SK-N-SH (cell line): ENCODE results near the gene SLC2A11. TPM values are rescaled to one million over a fixed set of nuclear protein-coding genes. Genes with fewer than 3 reads are reported as not detected.

ENCODE experiments used
- CTCF ChIA-PET: fragments of 300-600, 350-600 bp; formaldehyde crosslinking; extraction: SDS; loops from one replicate; lab custom pipeline; 2021; lab: Yijun Ruan, JAX
- POLR2A ChIA-PET: fragments of 350-600 bp; sonication (Branson Sonifier 250); formaldehyde crosslinking; extraction: SDS; loops from one replicate; lab custom pipeline; 2020; ENCODE audit warnings: antibody characterized with exemption, inconsistent platforms; lab: Yijun Ruan, JAX
- DNase-seq: peaks from one replicate; pipeline ENCODE4 v3.0.0; 2012
- H2AFZ ChIP-seq: fragments of 200-600 bp; sonication (generic); 2 replicates; pipeline ENCODE4 v1.8.1; 2016; ENCODE audit warnings: antibody characterized with exemption, mild to moderate bottlenecking, low read depth
- H3F3A ChIP-seq: fragments of 200-600 bp; sonication (generic); replicated peaks from 2 replicates; pipeline ENCODE3; 2016; ENCODE audit warnings: antibody characterized with exemption, mild to moderate bottlenecking; ENCODE audit not compliant: insufficient read depth
- H3K27ac ChIP-seq, 2 experiments: fragments of 200-500 bp in 1 of 2; fragments of 200-600 bp in 1 of 2; sonication (Bioruptor generic) in 1 of 2; sonication (generic), shearing (Covaris generic) in 1 of 2; 2 replicates each; pipeline versions ENCODE4 v1.5.1 to v1.6.1; 2014 to 2016; ENCODE audit warnings: low read depth in 2 of 2, inconsistent platforms in 1 of 2, low read length in 1 of 2, mild to moderate bottlenecking in 1 of 2, mixed read lengths in 1 of 2
- H3K27me3 ChIP-seq: fragments of 200-600 bp; sonication (generic), shearing (Covaris generic); 2 replicates; pipeline ENCODE4 v1.6.1; 2016; ENCODE audit warnings: mixed run types; ENCODE audit not compliant: insufficient read depth
- H3K36me3 ChIP-seq, 2 experiments: fragments of 200-500 bp in 1 of 2; fragments of 200-600 bp in 1 of 2; sonication (Bioruptor generic) in 1 of 2; sonication (generic) in 1 of 2; replicated peaks in 1 of 2; 2 replicates each; pipeline versions ENCODE3 to v1.5.1; 2014 to 2016; ENCODE audit warnings: low read length in 1 of 2, mild to moderate bottlenecking in 1 of 2; ENCODE audit not compliant: insufficient read depth in 2 of 2, control insufficient read depth in 1 of 2
- H3K4me1 ChIP-seq, 2 experiments: fragments of 200-500 bp in 1 of 2; fragments of 200-600 bp in 1 of 2; sonication (Bioruptor generic) in 1 of 2; sonication (generic), shearing (Covaris generic) in 1 of 2; 2 replicates each; pipeline versions ENCODE4 v1.5.1 to v1.6.1; 2014 to 2016; ENCODE audit warnings: low read depth in 1 of 2, low read length in 1 of 2, mixed run types in 1 of 2; ENCODE audit not compliant: insufficient read depth in 2 of 2, control insufficient read depth in 1 of 2
- H3K4me2 ChIP-seq: fragments of 200-600 bp; sonication (generic), shearing (Covaris generic); 2 replicates; pipeline ENCODE4 v1.6.1; 2017; ENCODE audit warnings: mixed run types
- H3K4me3 ChIP-seq, 2 experiments: fragments of 200-500 bp in 1 of 2; fragments of 200-600 bp in 1 of 2; sonication (Bioruptor generic) in 1 of 2; sonication (generic), shearing (Covaris generic) in 1 of 2; 2 replicates each; pipeline versions ENCODE4 v1.5.1 to v1.8.1; 2014 to 2016; ENCODE audit warnings: low read depth in 2 of 2, inconsistent platforms in 1 of 2, low read length in 1 of 2, mild to moderate bottlenecking in 1 of 2, mixed read lengths in 1 of 2, moderate library complexity in 1 of 2
- H3K79me2 ChIP-seq: fragments of 200-600 bp; sonication (generic); 2 replicates; pipeline ENCODE4 v1.8.1; 2017; ENCODE audit warnings: mild to moderate bottlenecking; ENCODE audit not compliant: insufficient read depth
- H3K9ac ChIP-seq: fragments of 200-600 bp; sonication (generic); 2 replicates; pipeline ENCODE4 v1.6.1; 2017; ENCODE audit warnings: mixed run types
- H3K9me2 ChIP-seq: fragments of 200-600 bp; sonication (generic); 2 replicates; pipeline ENCODE4 v1.6.1; 2017; ENCODE audit warnings: mixed run types
- H3K9me3 ChIP-seq: fragments of 200-600 bp; sonication (generic); 2 replicates; pipeline ENCODE4 v1.6.1; 2017; ENCODE audit warnings: mixed run types, mild to moderate bottlenecking, moderate library complexity
- H4K20me1 ChIP-seq: fragments of 200-600 bp; sonication (generic); 2 replicates; pipeline ENCODE4 v1.6.1; 2017; ENCODE audit warnings: mild to moderate bottlenecking, mixed run types; ENCODE audit not compliant: insufficient read depth
- CHD2 ChIP-seq: fragments of 150-350 bp; IDR thresholded peaks from 2 replicates; pipeline ENCODE4 v1.6.1; 2018; ENCODE audit warnings: low read length; ENCODE audit not compliant: partially characterized antibody
- EP300 ChIP-seq, 2 experiments: IDR thresholded peaks; 2 replicates each; pipeline versions ENCODE4 v1.4.0 to v1.6.1; 2012; ENCODE audit warnings: borderline replicate concordance in 1 of 2, low read depth in 1 of 2, low read length in 1 of 2
- FOSL2 ChIP-seq: IDR thresholded peaks from 2 replicates; pipeline ENCODE4 v1.4.0; 2012; ENCODE audit warnings: low read depth, mild to moderate bottlenecking, moderate library complexity, borderline replicate concordance
- GABPA ChIP-seq: IDR thresholded peaks from 2 replicates; pipeline ENCODE4 v1.4.0; 2012; ENCODE audit warnings: low read depth, mild to moderate bottlenecking
- GATA2 ChIP-seq: sonication (generic); formaldehyde crosslinking; IDR thresholded peaks from 2 replicates; pipeline ENCODE4 v1.5.0; 2020; ENCODE audit warnings: mild to moderate bottlenecking, missing genetic modification reagents
- JUND ChIP-seq: IDR thresholded peaks from 2 replicates; pipeline ENCODE4 v1.4.0; 2012
- MXI1 ChIP-seq: IDR thresholded peaks from 2 replicates; pipeline ENCODE4 v1.6.1; 2012; ENCODE audit warnings: mild to moderate bottlenecking, low read depth, low read length, improper control_type of control experiment
- POLR2AphosphoS5 ChIP-seq: IDR thresholded peaks from 2 replicates; pipeline ENCODE4 v1.6.1; 2012; ENCODE audit warnings: low read depth, low read length
- RFX5 ChIP-seq: IDR thresholded peaks from 2 replicates; pipeline ENCODE4 v1.6.1; 2012; ENCODE audit warnings: mild to moderate bottlenecking, improper control_type of control experiment, low read length
- RXRA ChIP-seq: IDR thresholded peaks from 2 replicates; pipeline ENCODE4 v1.4.0; 2012; ENCODE audit warnings: low read depth, mild to moderate bottlenecking, borderline replicate concordance
- SMC3 ChIP-seq: IDR thresholded peaks from 2 replicates; pipeline ENCODE4 v1.6.1; 2012; ENCODE audit warnings: low read depth, low read length, improper control_type of control experiment
- TAF1 ChIP-seq: IDR thresholded peaks from 2 replicates; pipeline ENCODE4 v1.6.1; 2012; ENCODE audit warnings: low read depth, mild to moderate bottlenecking, low read length, moderate library complexity, borderline replicate concordance
- TCF12 ChIP-seq: IDR thresholded peaks from 2 replicates; pipeline ENCODE4 v1.4.0; 2012
- YY1 ChIP-seq: IDR thresholded peaks from 2 replicates; pipeline ENCODE4 v1.4.0; 2012; ENCODE audit warnings: low read depth, mild to moderate bottlenecking
- WGBS: methylation state at CpG from one replicate; pipeline ENCODE4 v1.1.6; 2017; ENCODE audit warnings: low lambda C conversion rate; 5-methylcytosine and 5-hydroxymethylcytosine counted together
- polyA plus RNA-seq, 3 experiments: library from polyadenylated mRNA; depleted of rRNA; stranded (reverse); fragments of >200 nt; gene quantifications; 2 replicates each; pipeline ENCODE4 v1.2.3, GENCODE V29; 2012
- TF ChIP-seq, protein P1 (sequence below): fragments of 150-350 bp; IDR thresholded peaks from 2 replicates; pipeline ENCODE4 v1.6.1; 2016; ENCODE audit warnings: mild to moderate bottlenecking, low read depth, low read length
- TF ChIP-seq, protein P2 (sequence below): IDR thresholded peaks from 2 replicates; pipeline ENCODE4 v1.4.0; 2012; ENCODE audit warnings: low read depth, borderline replicate concordance
- TF ChIP-seq, protein P3 (sequence below): fragments of 150-350 bp; IDR thresholded peaks from 2 replicates; pipeline ENCODE4 v1.6.1; 2017; ENCODE audit warnings: antibody characterized with exemption, low read length, low read depth, borderline replicate concordance
- TF ChIP-seq, protein P4 (sequence below): IDR thresholded peaks from 2 replicates; pipeline ENCODE4; 2012
- TF ChIP-seq, protein P5 (sequence below): IDR thresholded peaks from 2 replicates; pipeline ENCODE4 v1.4.0; 2012; ENCODE audit warnings: low read depth, borderline replicate concordance
- TF ChIP-seq, protein P6 (sequence below): fragments of 200-600 bp; sonication (generic); IDR thresholded peaks from 2 replicates; pipeline ENCODE4 v1.6.1; 2017; ENCODE audit warnings: antibody characterized with exemption, mild to moderate bottlenecking, moderate library complexity

SLC2A11 gene
- polyA plus RNA-seq, 1 of the 3 experiments (the other 2 are of a cell fraction), result 21.8 TPM

DNA sequence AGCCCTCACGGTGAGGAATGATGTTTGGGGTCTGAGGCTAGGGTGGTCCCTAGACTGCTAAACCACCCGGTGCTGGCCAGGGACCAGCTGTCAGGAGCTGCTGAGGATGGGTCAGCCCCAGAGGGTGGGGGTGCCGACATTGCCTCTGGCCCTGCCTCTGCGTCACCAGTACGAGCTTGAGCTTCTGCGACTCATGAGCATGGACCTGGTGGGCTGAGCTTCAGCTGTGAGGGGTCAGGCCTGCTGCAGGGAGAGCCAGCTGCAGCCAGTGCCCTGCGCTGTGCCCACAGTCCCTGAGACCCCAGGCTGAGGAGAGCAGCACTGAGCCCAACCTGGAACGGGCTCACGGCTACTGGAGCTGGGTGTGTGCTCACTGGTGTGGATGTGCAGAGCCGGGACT, 25.9 kb upstream of the SLC2A11 start:
- TF ChIP-seq MXI1, result no peak
- no peak for TF ChIP-seq GABPA
- TF ChIP-seq, protein P1, sequence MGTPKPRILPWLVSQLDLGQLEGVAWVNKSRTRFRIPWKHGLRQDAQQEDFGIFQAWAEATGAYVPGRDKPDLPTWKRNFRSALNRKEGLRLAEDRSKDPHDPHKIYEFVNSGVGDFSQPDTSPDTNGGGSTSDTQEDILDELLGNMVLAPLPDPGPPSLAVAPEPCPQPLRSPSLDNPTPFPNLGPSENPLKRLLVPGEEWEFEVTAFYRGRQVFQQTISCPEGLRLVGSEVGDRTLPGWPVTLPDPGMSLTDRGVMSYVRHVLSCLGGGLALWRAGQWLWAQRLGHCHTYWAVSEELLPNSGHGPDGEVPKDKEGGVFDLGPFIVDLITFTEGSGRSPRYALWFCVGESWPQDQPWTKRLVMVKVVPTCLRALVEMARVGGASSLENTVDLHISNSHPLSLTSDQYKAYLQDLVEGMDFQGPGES, result no peak
- TF ChIP-seq, protein P2, sequence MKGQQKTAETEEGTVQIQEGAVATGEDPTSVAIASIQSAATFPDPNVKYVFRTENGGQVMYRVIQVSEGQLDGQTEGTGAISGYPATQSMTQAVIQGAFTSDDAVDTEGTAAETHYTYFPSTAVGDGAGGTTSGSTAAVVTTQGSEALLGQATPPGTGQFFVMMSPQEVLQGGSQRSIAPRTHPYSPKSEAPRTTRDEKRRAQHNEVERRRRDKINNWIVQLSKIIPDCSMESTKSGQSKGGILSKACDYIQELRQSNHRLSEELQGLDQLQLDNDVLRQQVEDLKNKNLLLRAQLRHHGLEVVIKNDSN, result no peak
- TF ChIP-seq, protein P3, sequence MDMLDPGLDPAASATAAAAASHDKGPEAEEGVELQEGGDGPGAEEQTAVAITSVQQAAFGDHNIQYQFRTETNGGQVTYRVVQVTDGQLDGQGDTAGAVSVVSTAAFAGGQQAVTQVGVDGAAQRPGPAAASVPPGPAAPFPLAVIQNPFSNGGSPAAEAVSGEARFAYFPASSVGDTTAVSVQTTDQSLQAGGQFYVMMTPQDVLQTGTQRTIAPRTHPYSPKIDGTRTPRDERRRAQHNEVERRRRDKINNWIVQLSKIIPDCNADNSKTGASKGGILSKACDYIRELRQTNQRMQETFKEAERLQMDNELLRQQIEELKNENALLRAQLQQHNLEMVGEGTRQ, result no peak
- TF ChIP-seq CHD2, result no peak
- TF ChIP-seq, protein P4, sequence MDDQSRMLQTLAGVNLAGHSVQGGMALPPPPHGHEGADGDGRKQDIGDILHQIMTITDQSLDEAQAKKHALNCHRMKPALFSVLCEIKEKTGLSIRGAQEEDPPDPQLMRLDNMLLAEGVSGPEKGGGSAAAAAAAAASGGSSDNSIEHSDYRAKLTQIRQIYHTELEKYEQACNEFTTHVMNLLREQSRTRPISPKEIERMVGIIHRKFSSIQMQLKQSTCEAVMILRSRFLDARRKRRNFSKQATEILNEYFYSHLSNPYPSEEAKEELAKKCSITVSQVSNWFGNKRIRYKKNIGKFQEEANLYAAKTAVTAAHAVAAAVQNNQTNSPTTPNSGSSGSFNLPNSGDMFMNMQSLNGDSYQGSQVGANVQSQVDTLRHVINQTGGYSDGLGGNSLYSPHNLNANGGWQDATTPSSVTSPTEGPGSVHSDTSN, result no peak
- TF ChIP-seq POLR2AphosphoS5, result no peak
- no peak for TF ChIP-seq FOSL2
- TF ChIP-seq, protein P5, sequence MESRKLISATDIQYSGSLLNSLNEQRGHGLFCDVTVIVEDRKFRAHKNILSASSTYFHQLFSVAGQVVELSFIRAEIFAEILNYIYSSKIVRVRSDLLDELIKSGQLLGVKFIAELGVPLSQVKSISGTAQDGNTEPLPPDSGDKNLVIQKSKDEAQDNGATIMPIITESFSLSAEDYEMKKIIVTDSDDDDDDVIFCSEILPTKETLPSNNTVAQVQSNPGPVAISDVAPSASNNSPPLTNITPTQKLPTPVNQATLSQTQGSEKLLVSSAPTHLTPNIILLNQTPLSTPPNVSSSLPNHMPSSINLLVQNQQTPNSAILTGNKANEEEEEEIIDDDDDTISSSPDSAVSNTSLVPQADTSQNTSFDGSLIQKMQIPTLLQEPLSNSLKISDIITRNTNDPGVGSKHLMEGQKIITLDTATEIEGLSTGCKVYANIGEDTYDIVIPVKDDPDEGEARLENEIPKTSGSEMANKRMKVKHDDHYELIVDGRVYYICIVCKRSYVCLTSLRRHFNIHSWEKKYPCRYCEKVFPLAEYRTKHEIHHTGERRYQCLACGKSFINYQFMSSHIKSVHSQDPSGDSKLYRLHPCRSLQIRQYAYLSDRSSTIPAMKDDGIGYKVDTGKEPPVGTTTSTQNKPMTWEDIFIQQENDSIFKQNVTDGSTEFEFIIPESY, result no peak
- TF ChIP-seq TCF12, result no peak
- no peak for TF ChIP-seq YY1
- TF ChIP-seq RFX5, result no peak
- no peak for TF ChIP-seq TAF1
- no peak for TF ChIP-seq RXRA
- TF ChIP-seq, protein P6, sequence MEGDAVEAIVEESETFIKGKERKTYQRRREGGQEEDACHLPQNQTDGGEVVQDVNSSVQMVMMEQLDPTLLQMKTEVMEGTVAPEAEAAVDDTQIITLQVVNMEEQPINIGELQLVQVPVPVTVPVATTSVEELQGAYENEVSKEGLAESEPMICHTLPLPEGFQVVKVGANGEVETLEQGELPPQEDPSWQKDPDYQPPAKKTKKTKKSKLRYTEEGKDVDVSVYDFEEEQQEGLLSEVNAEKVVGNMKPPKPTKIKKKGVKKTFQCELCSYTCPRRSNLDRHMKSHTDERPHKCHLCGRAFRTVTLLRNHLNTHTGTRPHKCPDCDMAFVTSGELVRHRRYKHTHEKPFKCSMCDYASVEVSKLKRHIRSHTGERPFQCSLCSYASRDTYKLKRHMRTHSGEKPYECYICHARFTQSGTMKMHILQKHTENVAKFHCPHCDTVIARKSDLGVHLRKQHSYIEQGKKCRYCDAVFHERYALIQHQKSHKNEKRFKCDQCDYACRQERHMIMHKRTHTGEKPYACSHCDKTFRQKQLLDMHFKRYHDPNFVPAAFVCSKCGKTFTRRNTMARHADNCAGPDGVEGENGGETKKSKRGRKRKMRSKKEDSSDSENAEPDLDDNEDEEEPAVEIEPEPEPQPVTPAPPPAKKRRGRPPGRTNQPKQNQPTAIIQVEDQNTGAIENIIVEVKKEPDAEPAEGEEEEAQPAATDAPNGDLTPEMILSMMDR, result no peak
- TF ChIP-seq JUND, result no peak
- no peak for TF ChIP-seq SMC3
- no peak for TF ChIP-seq GATA2 (CRISPR knock-in tag)
- TF ChIP-seq EP300 (IDR thresholded peaks at IDR 0.05; ENCODE audit: borderline replicate concordance in 1 of 2, low read depth in 1 of 2, low read length in 1 of 2), result no peak
- ChIA-PET CTCF (interaction anchor here (1.0 to 2.8 kb wide), 6 partner anchors 9 to 64 kb away, joined by 3 to 17 read pairs (median 4); partner anchors contain the start of gene CHCHD10), POLR2A (no interaction called here)
- DNase-seq, result peak; percentile 20
- peaks cover 0 to 76% of the 10 kb centered on the region in 2 experiments; a peak in 2 of 4 replicates for H3K4me1 ChIP-seq
- no peak overlapping the region for H3K4me3 ChIP-seq
- H3K36me3 ChIP-seq, result peaks cover 15 to 56% of the 10 kb centered on the region in 2 experiments
- 100% methylated on average over 2 of the region's 10 CpGs for WGBS
- no peaks in the 10 kb centered on the region for H3K9me3 ChIP-seq
- H3K27ac ChIP-seq, result peak overlapping the region in 1 of 2 experiments; percentile 83; a peak in 2 of 4 replicates
- peaks cover 21% of the 10 kb centered on the region for H3K79me2 ChIP-seq
- H3K4me2 ChIP-seq, result no peak overlapping the region
- H4K20me1 ChIP-seq, result no peaks in the 10 kb centered on the region; the same call in 1 of the 2 replicates
- H2AFZ ChIP-seq, result no peak overlapping the region
- no peaks in the 10 kb centered on the region for H3K27me3 ChIP-seq
- H3K9me2 ChIP-seq, result no peaks in the 10 kb centered on the region
- peaks cover 17% of the 10 kb centered on the region for H3F3A ChIP-seq
- no peak overlapping the region for H3K9ac ChIP-seq
